Muscle of back (tissue), 11 donors: ENCODE data around the gene SLC25A30. TPM values are rescaled to one million over a fixed set of nuclear protein-coding genes. Genes with fewer than 3 reads are reported as not detected.
"Not testable (repeated sequence)": the region's sequence is repeated elsewhere in the genome, so short reads cannot be mapped to it uniquely, and the experiment has no call there.

Source experiments
- DNase-seq, 3 donors: peaks; one replicate each; pipeline versions ENCODE4 v3.0.0 to v3.0.0-alpha.2; 2013
- polyA plus RNA-seq, 10 donors: library from polyadenylated mRNA; unstranded; fragments of 120-200 nt; gene quantifications; one replicate each; pipeline ENCODE4 v1.2.1, GENCODE V29; 2013; ENCODE audit not compliant: insufficient read length in 10 of 10

The SLC25A30 gene
- polyA plus RNA-seq, 10 donors: 12.3 to 26.2 (median 15.3) TPM

DNA sequence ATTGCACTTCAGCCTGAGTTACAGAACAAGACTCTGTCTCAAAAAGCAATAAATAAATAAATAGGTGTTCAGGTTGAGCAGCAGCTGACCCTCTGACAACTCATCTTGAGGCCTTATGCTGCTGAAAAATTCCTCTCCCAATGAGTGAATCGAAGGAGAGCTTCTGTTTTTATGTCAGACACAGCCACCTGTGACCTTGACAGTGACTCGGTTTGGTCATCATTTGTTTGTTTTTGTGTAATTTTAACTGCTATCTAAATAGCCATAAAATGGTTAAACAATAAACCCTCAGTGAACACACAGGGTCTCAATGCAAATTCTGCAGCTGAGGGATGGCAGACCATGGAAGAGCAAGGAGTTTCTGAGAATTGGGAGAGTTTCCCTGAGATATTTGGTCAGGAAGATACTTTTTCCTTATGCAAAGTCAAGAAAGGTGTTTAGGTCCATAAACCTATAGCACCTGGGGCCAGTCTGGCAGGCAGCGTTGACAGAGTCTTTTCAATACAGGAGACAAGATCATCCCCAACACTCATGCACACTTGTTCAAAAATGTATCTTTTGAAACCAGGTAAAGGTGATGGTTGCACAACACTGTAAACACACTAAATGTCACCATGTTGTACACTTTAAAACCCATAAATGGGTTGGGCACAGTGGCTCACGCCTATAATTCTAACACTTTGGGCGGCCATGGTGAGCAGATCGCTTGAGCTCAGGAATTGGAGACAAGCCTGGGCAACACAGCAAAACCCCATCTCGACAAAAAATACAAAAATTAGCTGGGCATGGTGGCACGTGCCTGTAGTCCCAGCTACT lies 16.6 kb upstream of the SLC25A30 start:
- no peak for DNase-seq

DNA sequence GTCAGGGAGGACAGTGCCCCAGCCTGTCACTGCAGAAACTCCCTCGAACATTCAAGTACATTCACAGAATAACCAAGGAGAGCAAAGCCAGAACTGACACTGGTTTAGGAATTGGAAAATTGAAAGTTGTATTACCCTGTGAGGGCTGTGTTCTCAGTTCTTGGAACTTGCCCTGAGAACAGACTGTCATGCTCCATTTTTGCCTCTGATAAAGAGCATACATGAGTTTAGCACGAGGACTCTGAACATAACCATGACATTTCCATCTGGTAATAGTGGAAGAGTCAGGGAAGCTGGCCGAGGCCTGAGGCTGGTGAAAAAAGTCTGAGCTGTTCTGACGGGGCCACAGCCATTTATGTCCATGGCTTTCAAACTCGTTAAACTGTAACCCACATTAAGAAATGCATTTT lies 15.2 kb upstream of the SLC25A30 start:
- DNase-seq: no peak

DNA sequence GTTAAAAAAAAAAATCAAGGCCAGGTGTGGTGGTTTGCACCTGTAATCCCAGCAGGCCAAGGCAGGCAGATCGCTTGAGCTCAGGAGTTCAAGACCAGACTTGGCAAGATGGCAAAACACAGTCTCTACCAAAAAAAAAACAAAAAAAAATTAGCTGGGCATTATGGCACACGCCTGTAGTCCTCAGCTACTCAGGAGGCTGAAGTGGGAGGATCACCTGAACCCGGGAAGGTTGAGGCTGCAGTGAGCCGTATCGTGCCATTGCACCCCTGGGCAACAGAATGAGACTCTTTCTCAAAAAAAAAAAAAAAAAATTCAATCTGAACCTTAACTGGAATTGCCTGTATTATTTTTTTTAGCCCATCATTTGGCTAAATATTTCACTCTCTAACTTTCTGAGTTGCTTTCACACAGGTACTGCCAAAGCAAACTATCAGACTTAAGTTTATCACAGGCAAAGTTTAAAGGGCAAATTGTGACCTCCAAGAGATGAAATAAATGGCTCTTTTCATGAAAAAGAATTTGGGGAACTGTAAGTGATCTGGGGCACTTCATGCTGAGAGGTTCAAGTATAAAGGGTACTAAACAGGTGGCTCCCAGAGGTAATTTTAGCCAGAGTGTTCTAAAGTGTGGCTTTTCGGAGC lies 14.7 kb upstream of the SLC25A30 start:
- no peak for DNase-seq

DNA sequence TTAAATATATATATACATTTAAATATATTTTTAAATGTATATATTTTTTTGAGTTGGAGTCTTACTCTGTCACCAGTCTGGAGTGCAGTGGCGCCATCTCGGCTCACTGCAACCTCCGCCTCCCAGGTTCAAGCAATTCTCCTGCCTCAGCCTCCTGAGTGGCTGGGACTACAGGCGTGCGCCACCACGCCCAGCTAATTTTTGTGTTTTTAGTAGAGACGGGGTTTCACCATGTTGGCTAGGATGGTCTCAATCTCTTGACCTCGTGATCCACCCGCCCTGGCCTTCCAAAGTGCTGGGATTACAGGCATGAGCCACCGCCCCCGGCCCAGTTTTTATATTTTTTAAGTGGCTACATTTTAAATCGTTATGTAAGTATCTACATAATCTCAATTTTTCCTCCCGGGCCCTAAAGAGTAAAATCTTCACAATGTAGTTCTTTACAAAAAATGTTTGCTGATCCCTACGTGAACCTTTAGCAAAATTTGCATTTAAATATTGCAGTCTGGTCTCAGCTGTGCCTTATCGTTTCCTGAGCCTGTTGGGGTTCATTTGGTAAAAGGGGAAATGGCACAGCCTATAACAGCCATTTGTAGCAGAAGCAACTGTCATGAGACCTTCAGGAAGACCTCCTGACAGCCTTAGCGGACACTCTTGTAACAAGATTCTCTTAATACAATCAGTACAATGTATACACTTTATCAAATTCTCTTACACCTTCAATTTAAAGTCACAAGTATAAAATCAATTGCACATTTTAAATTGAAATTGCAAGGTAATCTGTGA lies 8.1 kb upstream of the SLC25A30 start:
- DNase-seq: not testable (repeated sequence)

DNA sequence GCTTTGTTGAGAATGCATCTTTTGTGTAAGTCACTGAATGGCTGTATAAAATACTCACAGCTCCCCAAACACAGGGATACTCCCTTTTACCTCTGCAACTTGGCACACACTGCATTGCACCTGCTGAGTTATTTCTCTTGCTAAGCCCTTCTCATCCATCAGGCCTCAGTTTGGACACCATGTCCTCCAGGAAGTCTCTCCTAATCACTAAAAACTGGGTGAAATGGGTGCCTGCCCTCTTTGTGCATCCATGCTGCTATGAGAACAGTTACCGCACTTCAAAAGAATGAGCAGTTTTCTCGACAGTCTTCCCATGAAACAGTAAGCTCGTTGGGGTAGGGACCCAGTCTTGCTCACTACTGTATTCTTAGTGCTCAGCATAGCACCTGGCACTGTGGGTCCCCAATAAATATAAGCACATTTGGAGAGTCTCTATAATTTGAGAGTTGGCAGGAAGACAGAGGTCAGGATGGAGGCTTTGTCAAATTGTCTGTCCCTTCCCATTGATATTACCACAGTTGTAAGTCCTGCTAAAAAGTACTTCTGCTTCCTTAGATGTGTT lies 4.6 kb upstream of the SLC25A30 start:
- no peak for DNase-seq

DNA sequence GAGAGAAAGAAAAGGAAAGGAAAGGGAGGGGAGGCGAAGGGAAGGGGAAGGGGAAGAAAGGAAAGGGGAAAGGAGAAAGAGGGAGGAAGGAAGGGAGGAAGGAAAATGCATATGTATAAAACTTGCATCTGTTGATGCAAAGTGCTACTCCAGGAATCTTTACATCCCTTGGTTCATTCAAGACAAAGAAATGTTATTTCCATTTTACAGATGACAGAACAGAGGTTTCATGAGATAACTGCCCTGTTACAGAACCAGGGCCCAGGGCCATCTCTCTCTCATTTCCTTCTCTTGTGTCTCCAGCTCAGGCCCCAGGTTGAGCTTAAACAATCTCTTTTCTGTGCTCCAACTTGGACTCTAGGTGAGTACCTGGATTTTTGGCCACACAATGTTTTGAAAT lies 1.8 kb upstream of the SLC25A30 start:
- no peak for DNase-seq

DNA sequence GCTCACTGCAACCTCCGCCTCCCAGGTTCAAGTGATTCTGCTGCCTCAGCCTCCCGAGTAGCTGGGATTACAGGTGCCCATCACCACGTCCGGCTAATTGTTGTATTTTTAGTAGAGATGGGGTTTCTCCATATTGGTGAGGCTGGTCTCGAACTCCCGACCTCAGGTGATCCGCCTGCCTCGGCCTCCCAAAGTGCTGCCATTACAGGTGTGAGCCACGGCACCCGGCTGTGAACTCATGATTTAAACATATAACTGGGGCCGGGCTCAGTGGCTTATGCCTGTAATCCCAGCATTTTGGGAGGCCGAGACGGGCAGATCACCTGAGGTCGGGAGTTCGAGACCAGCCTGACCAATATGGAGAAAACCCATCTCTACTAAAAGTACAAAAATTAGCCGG lies 1.2 kb upstream of the SLC25A30 start:
- DNase-seq: not testable (repeated sequence)

DNA sequence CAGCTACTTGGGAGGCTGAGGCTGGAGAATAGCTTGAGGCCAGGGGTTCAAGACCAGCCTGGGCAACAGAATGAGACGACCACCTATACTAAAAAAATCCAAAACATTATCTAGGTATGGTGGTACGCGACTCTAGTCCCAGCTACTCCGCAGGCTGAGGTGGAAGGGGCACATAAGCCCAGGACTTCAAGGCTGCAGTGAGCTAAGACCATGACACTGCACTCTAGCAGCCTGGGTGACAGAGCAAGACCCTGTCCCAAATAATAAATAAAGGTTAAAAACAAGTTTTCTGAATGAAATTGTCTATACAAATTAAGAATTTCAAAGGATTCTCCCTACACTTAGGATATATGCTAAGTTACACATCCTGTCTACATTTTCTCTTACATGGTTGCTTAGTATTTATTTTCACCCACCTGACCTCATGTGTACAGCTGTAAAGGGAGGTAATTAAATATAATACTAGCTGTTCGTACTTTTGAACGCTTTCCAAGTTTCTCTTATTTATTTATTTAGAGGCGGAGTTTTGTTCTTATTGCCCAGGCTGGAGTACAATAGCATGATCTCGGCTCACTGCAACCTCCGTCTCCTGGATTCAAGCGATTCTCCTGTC lies 1.6 kb downstream of the SLC25A30 start:
- DNase-seq: no peak

DNA sequence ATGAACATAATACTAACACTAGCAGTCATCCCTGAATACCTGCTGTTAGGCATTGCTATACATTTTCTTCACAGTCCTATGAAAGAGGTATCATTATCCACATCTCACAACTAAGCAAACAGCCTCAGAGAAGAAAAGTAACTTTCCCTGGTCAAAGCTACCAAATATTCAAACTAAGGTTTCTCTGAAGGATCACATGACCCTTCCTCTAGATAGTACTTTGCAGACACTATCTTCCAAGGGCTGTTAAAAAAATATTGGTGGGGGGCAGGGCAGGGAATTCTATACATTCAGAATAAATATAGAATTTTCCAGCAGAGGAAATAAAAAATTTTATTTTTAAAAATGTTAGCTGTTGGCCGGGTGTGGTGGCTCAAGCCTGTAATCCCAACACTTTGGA lies 3.1 kb downstream of the SLC25A30 start:
- DNase-seq: no peak

DNA sequence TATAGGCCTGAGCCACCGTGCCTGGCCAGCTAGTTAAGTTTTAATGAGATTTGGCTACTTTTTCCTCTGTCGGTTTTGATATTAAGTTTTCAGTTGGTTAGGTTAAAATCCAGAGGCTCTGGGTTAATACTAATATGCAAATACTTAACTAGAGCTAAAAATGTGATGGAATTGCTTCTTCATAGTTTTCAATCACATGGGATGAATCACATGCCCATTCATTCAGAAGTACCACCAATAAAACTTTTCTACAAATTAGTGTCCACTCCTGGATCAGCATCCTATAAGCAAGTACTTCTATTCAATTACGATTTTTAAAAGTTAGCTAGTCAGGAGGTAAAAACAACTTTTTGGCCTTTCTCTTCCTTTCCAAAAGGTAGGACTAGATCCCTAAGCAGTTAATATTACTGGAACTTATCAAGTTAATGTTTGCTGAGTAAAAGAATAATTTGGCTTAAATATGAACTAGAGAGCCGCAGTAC lies 4.3 kb downstream of the SLC25A30 start:
- no peak for DNase-seq

DNA sequence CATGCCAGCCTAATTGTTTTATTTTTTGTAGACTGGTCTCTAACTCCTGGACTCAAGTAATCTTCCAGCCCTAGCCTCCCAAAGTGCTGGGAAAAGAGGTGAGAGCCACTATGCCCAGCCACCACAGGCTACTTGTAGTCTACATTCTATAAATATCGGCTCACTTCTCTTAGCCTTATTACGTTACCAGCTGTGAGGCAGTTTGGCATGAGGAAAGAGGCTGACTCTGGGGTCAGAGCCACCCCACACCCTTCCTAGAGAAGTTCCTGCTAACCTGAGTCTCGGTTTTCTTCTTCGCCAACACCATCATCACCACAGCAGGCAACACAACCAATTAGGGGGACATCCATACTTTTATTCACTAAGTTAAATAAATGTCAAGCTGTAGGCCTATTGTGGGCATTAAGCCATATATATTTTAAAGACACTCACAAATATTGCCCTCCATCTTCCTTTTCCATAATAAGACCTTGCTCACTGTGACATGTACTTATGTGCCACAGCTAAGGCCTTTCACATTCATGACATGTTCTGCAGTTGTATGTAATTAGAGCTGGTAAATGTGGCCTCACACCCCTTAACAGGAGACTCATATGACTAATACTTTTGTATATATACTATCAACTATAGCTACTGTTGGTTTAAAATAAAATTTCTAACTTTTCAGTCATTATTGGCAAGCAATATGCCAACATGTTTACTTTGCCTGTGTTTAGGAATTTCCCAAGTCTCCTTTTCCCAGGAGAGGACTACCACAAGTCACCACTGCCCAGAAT lies 5.7 kb downstream of the SLC25A30 start:
- no peak for DNase-seq

DNA sequence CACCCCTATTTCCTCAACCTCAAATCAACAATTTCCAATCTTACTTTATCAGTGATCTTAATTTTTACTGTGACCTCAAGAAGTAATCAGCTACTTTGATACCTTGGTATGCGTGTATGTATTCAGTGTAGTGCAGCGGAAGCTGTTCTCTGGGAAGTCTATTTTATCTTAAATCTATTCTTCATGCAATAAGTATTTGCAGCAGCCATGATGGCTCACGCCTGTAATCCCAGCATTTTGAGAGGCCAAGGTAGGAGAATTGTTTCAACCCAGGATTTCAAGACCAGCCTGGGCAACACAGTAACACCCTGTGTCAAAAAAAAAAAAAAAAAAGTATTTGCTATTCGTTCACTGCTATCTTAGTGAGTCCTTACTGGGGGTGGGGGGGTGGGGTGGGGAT lies 6.5 kb downstream of the SLC25A30 start:
- no peak for DNase-seq

DNA sequence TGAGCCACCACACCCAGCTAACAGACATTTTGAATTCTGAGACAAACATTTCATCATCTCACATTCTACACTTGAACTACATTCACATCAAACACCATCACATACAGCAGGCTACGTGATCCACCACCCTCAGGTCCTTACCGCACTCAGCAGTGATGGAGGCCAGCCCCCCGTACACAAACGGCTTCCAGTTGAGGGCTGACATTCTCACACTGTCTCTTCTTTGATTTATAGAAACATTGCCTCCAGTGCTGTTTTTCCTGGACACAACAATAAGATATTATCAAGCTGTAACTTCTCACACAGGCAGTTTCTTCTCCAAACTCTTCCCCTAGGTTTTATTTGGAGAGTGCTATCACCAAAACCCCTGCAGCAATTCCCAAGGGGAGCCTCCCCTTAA lies 7.0 kb downstream of the SLC25A30 start:
- DNase-seq: no peak

DNA sequence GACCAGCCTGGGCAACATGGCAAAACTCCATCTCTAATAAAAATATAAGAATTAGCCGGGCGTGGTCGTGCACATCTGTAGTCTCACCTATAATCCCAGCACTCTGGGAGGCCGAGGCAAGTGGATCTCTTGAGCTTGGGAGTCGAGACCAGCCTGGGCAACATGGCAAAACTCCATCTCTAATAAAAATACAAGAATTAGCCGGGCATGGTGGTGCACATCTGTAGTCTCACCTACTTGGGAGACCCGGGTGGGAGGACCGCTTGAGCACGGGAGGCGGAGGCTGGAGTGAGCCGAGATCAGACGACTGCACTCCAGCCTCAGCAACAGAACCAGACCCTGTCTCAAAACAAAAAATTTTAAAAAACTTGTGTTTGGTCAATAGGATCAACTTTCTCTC lies 7.7 kb downstream of the SLC25A30 start:
- DNase-seq: no peak

DNA sequence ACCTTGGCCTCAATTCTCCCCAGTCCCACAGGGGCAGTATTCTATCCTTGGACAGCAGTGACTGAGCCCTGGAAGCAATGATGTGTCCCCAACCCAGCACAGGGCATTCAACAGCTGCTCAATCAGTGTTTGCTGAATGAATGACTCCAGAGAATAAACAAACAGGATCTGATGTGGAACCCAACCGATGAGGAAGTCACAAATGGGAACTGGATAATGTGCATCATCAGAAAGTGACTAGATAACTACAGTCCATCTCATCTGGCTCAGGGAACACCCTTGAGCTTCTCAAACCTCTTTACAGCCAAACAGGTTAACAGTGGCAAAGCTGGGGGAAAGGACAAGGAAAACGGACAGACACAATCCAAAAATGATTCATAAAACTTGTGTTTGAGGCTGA lies 8.2 kb downstream of the SLC25A30 start:
- no peak for DNase-seq

DNA sequence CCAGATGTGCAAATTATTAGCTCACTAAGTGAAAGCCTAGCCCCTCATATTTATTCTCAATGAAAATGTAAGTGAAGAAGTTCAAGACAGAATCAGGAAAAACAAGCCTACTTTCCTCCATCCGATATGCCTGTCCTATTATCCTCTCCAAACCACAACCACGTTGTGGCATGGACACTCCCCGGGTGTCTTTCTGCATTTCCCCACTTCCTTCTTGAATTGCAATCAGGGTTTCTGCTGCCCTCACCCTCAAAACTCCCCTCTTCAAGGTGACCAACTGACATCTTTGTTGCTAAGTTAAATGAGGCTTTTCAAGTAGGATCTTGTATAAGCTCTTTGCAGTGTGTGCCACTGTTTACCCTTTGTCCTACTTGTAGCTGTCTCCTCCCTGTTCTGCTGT lies 11.8 kb downstream of the SLC25A30 start:
- DNase-seq: no peak

DNA sequence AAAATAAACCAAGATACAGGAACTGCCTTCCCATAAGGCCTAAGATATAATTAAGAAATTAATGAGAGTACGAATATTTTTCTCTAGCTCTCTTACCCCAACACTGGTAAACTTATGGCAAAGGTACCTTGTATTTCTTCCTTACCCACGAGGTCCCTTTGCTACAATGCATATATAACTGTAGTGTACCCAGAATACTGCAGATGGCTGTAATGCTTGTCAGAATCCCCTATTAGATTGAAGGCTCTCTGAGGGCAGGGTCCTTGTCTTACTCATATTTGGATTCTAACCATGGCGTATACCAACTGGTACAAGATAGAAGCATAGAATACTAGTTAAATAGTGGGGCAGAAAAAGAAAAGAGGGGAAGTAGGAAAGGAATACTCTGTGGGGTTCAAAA lies 15.1 kb downstream of the SLC25A30 start:
- no peak for DNase-seq

DNA sequence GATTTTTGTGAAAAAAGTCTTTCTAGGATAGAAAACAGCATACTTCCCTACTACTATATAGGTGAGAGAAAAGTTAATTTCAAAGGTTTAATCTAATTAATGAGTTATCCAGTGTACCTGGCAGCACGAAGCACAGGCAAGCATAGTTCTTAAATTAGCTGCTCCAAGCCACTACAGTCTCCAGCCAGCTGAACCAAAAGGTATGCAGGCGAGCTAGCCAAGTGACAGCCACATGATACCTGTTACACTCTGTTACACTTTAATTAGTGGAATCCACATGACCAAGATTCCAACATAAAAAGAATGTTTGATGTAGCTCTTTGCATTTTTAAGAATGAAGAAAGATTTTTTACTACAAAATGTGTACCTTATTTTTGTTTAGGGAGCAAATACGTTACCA lies 15.5 kb downstream of the SLC25A30 start:
- no peak for DNase-seq

DNA sequence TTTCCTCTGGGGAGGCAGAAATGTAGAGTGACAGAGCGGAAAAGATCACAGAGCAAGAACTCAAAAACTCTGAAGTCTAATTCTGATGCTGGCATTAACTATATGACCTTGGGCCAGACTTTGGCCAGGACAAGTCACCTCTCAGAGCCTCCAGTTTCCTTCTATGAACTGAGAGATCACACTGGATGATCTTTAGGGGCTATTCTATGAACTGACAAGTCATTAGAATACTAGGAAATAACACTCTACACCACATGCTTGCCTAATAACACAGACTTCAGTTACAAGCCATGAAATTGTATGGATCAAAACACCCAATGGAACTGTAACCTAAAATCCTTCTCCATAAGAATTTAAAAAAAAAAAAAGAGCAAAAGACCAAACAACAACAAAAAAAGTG lies 16.9 kb downstream of the SLC25A30 start:
- no peak for DNase-seq

DNA sequence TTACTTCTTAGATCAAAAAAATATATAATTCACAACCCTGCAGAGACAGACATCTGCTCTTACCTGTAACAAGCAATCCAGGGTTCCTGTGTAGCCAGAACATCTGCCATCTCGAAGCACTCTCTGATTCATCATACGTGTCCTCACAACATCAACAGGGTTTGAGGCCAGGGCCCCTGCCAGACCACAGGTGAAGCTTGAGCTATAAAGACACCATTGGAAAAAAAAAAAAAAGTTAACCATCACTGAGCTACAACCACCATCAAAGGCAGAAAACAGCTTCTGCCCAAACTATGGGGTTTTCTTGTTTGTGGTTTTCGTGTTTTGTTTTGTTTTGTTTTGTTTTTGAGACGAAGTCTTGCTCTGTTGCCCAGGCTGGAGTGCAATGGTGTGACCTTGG lies 19.3 kb downstream of the SLC25A30 start:
- no peak for DNase-seq

DNA sequence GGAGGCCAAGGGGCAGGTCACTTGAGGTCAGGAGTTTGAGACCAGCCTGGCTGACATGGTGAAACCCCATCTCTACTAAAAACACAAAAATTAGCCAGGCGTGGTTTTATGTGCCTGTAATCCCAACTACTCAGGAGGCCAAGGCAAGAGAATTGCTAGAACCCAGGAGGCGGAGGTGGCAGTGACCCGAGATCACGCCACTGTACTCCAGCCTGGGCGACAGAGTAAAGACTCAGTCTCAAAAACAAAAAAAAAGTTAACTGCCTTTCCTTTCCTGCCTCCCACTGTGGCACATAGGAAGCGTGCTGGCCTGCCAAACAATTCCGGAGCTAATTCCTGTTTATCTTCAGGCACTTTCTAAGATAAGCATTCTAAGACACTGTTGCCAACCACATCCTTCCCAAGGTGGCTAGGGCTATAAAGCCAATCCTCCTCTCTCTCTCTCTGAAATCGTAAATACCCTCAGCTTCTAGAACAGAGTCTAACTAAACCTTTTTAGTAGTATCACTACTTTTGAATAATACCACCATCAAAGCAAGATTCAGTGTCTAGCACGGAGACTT lies 21.6 kb downstream of the SLC25A30 start:
- no peak for DNase-seq
